GM18951 (cell line): ENCODE measurements around the gene HSPD1.

Experiments used
- POLR2A ChIP-seq: IDR thresholded peaks from 4 replicates; pipeline ENCODE4 v1.6.1; 2011; ENCODE audit warnings: mild to moderate bottlenecking; ENCODE audit not compliant: insufficient read length, insufficient read depth; ENCODE audit errors: extremely low read depth
- in situ Hi-C: fragments of 300-500 bp; cut with MboI; formaldehyde crosslinking; loops from one replicate; pipeline ENCODE4 v1.12.0; 2022; ENCODE audit warnings: low sequenced_read_pairs, mixed read lengths, inconsistent platforms; ENCODE audit not compliant: unreplicated experiment

HSPD1 gene

DNA sequence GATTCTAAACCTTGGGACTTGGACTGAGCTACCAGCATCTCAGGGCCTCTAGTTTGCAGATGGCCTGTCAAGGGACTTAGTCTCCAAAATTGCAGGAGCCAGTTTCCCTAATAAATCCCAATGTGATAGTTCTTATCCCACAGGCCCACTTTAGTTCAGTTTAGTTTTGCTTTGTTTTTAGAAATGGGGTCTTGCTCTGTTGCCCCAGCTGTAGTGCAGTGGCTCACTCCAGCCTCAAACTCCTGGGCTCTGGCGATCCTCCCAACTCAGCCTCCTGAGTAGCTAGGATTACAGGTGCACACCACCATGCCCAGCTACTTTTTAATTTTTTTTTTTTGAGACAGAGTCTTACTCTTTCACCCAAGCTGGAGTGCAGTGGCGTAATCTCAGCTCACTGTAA lies 62.3 kb downstream of the HSPD1 start:
- no peak for TF ChIP-seq POLR2A
- in situ Hi-C loops = no loop called here
